OCI-LY7 (cell line): Measurements from ENCODE around the gene MCM7. TPM values are rescaled to one million over a fixed set of nuclear protein-coding genes. Genes with fewer than 3 reads are reported as not detected.
A peak's percentile ranks its signal among the peaks of the same experiment; 100 is the strongest.

ENCODE experiments used
- BruUV-seq: library from RNA; stranded (reverse); fragments of 400-500 nt; replicated peaks from 2 replicates; lab custom pipeline; 2021; lab: Mats Ljungman, UMichigan
- CTCF ChIA-PET: fragments of 300-600 bp; sonication (Branson Sonifier 250); formaldehyde crosslinking; loops from one replicate; lab custom pipeline; 2022; ENCODE audit warnings: antibody characterized with exemption; ENCODE audit not compliant: unreplicated experiment; lab: Charles Lee
- POLR2A ChIA-PET: fragments of 300-600 bp; sonication (Branson Sonifier 250); formaldehyde crosslinking; loops from one replicate; lab custom pipeline; 2022; ENCODE audit warnings: antibody characterized with exemption; lab: Charles Lee
- DNase-seq: peaks from one replicate; pipeline ENCODE4 v3.0.0-alpha.2; 2015; ENCODE audit warnings: low spot score
- H2AFZ ChIP-seq: fragments of 200-600 bp; sonication (generic), shearing (Covaris generic); 2 replicates; pipeline ENCODE4 v1.6.1; 2014; ENCODE audit warnings: mild to moderate bottlenecking, antibody characterized with exemption, low read length, moderate library complexity
- H3K27ac ChIP-seq: fragments of 200-600 bp; sonication (generic); 2 replicates; pipeline ENCODE4 v1.5.1; 2014; ENCODE audit warnings: mixed run types, low read depth, mild to moderate bottlenecking, moderate library complexity, low read length, inconsistent platforms; ENCODE audit not compliant: poor library complexity, severe bottlenecking
- H3K36me3 ChIP-seq: fragments of 200-600 bp; sonication (generic); 2 replicates; pipeline ENCODE4 v1.6.1; 2014; ENCODE audit warnings: mild to moderate bottlenecking, antibody characterized with exemption, low read length, moderate library complexity, mixed read lengths; ENCODE audit not compliant: insufficient read depth
- H3K4me1 ChIP-seq: fragments of 200-600 bp; sonication (generic); 2 replicates; pipeline ENCODE4 v1.5.1; 2014; ENCODE audit warnings: mild to moderate bottlenecking, low read length; ENCODE audit not compliant: insufficient read depth, poor library complexity, severe bottlenecking
- H3K4me2 ChIP-seq: fragments of 200-600 bp; sonication (generic); 2 replicates; pipeline ENCODE4 v1.6.1; 2014; ENCODE audit warnings: mild to moderate bottlenecking, low read length
- H3K4me3 ChIP-seq: fragments of 200-600 bp; sonication (generic); 2 replicates; pipeline ENCODE4 v1.5.1; 2014; ENCODE audit warnings: mild to moderate bottlenecking, low read depth, low read length; ENCODE audit not compliant: poor library complexity, severe bottlenecking
- H3K79me2 ChIP-seq: fragments of 200-600 bp; sonication (generic); 2 replicates; pipeline ENCODE4 v1.6.1; 2016; ENCODE audit warnings: low read depth, mild to moderate bottlenecking, low read length, moderate library complexity, mixed read lengths; ENCODE audit not compliant: insufficient read depth
- H3K9me2 ChIP-seq: fragments of 200-600 bp; sonication (generic); 2 replicates; pipeline ENCODE4 v1.6.1; 2016; ENCODE audit warnings: mild to moderate bottlenecking, low read length, mixed read lengths; ENCODE audit not compliant: insufficient read depth
- H3K9me3 ChIP-seq: fragments of 200-600 bp; sonication (generic); 2 replicates; pipeline ENCODE4 v1.6.1; 2014; ENCODE audit warnings: mild to moderate bottlenecking, mixed run types, low read length, mixed read lengths
- H4K20me1 ChIP-seq: fragments of 200-600 bp; sonication (generic); 2 replicates; pipeline ENCODE4 v1.6.1; 2014; ENCODE audit warnings: mild to moderate bottlenecking, antibody characterized with exemption, low read length, moderate library complexity, mixed read lengths; ENCODE audit not compliant: insufficient read depth
- CTCF ChIP-seq: fragments of 200-600 bp; sonication (generic); conservative IDR thresholded peaks from 2 replicates; pipeline ENCODE4 v1.5.1; 2014; ENCODE audit warnings: mild to moderate bottlenecking, antibody characterized with exemption, low read length, moderate library complexity, mixed read lengths
- EZH2phosphoT487 ChIP-seq: fragments of 200-600 bp; sonication (generic); IDR thresholded peaks from 2 replicates; pipeline ENCODE4 v1.6.1; 2018; ENCODE audit warnings: low read depth, borderline replicate concordance, mild to moderate bottlenecking, mixed run types, antibody characterized with exemption, low read length, moderate library complexity, mixed read lengths
- intact Hi-C: fragments of 100-400 bp; cut with micrococcal nuclease; formaldehyde crosslinking; loops from one replicate; pipeline ENCODE4 v1.10.0; 2022; ENCODE audit not compliant: unreplicated experiment
- total RNA-seq, 2 experiments: library from RNA; depleted of rRNA in 1 of 2; stranded (reverse); fragments of >200 nt in 1 of 2; shearing (Covaris generic) in 1 of 2; gene quantifications; 2 replicates each; pipeline ENCODE4 v1.2.3, GENCODE V29; 2014 to 2022

Gene MCM7
- total RNA-seq, 2 experiments from 2014 or later, result 423 to 424 TPM

- H2AFZ ChIP-seq, result no peak overlapping the region
- H3K4me3 ChIP-seq, result no peak overlapping the region
- H3K27ac ChIP-seq, result no peak overlapping the region
- ChIA-PET POLR2A (interaction anchor here (0.6 to 1.0 kb wide), 3 partner anchors 26 to 1193 kb away, joined by 4 to 8 read pairs (median 6); no protein-coding TSS in a partner anchor), CTCF (no interaction called here)
- peaks cover 14% of the 10 kb centered on the region for H3K36me3 ChIP-seq
- DNase-seq, result peak; percentile 69
- H3K4me2 ChIP-seq, result no peak overlapping the region
- intact Hi-C loops, result loop anchor here (5.0 kb wide), 2 partner anchors 61 to 141 kb away; no protein-coding TSS in a partner anchor
- peaks cover 10% of the 10 kb centered on the region for H3K4me1 ChIP-seq
- no peaks in the 10 kb centered on the region for H3K9me2 ChIP-seq
- H3K79me2 ChIP-seq, result no peaks in the 10 kb centered on the region; the same call in 1 of the 2 replicates
- no peaks in the 10 kb centered on the region for H4K20me1 ChIP-seq
- H3K9me3 ChIP-seq, result no peaks in the 10 kb centered on the region
- BruUV-seq, result no TSS peak
- TF ChIP-seq EZH2phosphoT487 (no peak), CTCF (peak; percentile 71)
Measured at GRCh38 chr7:100053215-100053614, 48.0 kb downstream of the MCM7 start.

- BruUV-seq, result no TSS peak
- peaks cover 10% of the 10 kb centered on the region for H3K4me1 ChIP-seq
- no peaks in the 10 kb centered on the region for H3K9me3 ChIP-seq
- CTCF ChIA-PET, result no interaction called here
- TF ChIP-seq EZH2phosphoT487 (no peak), CTCF (no peak)
- DNase-seq, result no peak
- no peak overlapping the region for H3K4me3 ChIP-seq
- POLR2A ChIA-PET, result interaction anchor here (0.9 to 1.0 kb wide), 2 partner anchors 21 to 36 kb away, joined by 3 read pairs; partner anchors contain the start of gene ZKSCAN1
- intact Hi-C loops, result loop anchor here (5.0 kb wide), 2 partner anchors 59 to 139 kb away; no protein-coding TSS in a partner anchor
- H3K36me3 ChIP-seq, result no peaks in the 10 kb centered on the region
- no peaks in the 10 kb centered on the region; the same call in 1 of the 2 replicates for H3K79me2 ChIP-seq
- H3K4me2 ChIP-seq, result no peak overlapping the region
- no peak overlapping the region for H2AFZ ChIP-seq
- H4K20me1 ChIP-seq, result no peaks in the 10 kb centered on the region
- H3K27ac ChIP-seq, result no peak overlapping the region
- no peaks in the 10 kb centered on the region for H3K9me2 ChIP-seq
Measured at GRCh38 chr7:100051611-100052010, 49.6 kb downstream of the MCM7 start.
